Mesendoderm (in vitro differentiated cells): Measurements from ENCODE around the gene CRISP3.
A peak's percentile ranks its signal among the peaks of the same experiment; 100 is the strongest.

Experiments used
- DNase-seq: peaks from one replicate; pipeline ENCODE4 v3.0.0; 2013
- H2AK5ac ChIP-seq: 2 replicates; pipeline ENCODE4 v1.6.1; 2013; ENCODE audit warnings: low read length, inconsistent platforms
- H2BK120ac ChIP-seq: 2 replicates; pipeline ENCODE4 v1.6.1; 2013; ENCODE audit warnings: low read depth, mild to moderate bottlenecking, low read length, moderate library complexity, mixed read lengths
- H2BK15ac ChIP-seq: replicated peaks from 2 replicates; pipeline ENCODE4 v1.6.1; 2013; ENCODE audit warnings: low read depth, mild to moderate bottlenecking, moderate library complexity
- H2BK5ac ChIP-seq: 2 replicates; pipeline ENCODE4 v1.6.1; 2013; ENCODE audit warnings: low read length, inconsistent platforms
- H3K18ac ChIP-seq: 2 replicates; pipeline ENCODE4 v1.6.1; 2013; ENCODE audit warnings: mild to moderate bottlenecking, low read length, mixed read lengths
- H3K23ac ChIP-seq: one replicate; pipeline ENCODE4 v1.6.1; 2013; ENCODE audit warnings: low read length
- H3K27ac ChIP-seq: 2 replicates; pipeline ENCODE4 v1.5.1; 2013; ENCODE audit warnings: low read depth, mild to moderate bottlenecking, inconsistent platforms, low read length, moderate library complexity
- H3K27me3 ChIP-seq: 2 replicates; pipeline ENCODE4 v1.6.1; 2013; ENCODE audit warnings: low read length, control low read depth, mild to moderate bottlenecking, inconsistent platforms; ENCODE audit not compliant: insufficient read depth, poor library complexity
- H3K36me3 ChIP-seq: 2 replicates; pipeline ENCODE4 v1.6.1; 2013; ENCODE audit warnings: low read length, inconsistent platforms; ENCODE audit not compliant: control insufficient read depth, insufficient read depth
- H3K4ac ChIP-seq: one replicate; pipeline ENCODE4 v1.6.1; 2013; ENCODE audit warnings: low read depth, mild to moderate bottlenecking, low read length, moderate library complexity
- H3K4me1 ChIP-seq: 2 replicates; pipeline ENCODE4 v1.6.1; 2013; ENCODE audit warnings: low read depth, low read length, inconsistent platforms; ENCODE audit not compliant: control insufficient read depth
- H3K4me2 ChIP-seq: 2 replicates; pipeline ENCODE4 v1.6.1; 2013; ENCODE audit warnings: low read length
- H3K4me3 ChIP-seq: 2 replicates; pipeline ENCODE4 v1.5.1; 2013; ENCODE audit warnings: mild to moderate bottlenecking, low read length
- H3K56ac ChIP-seq: one replicate; pipeline ENCODE4 v1.6.1; 2013; ENCODE audit warnings: low read length
- H3K79me1 ChIP-seq: 2 replicates; pipeline ENCODE4 v1.6.1; 2013; ENCODE audit warnings: low read length, inconsistent platforms
- H3K79me2 ChIP-seq: 2 replicates; pipeline ENCODE4 v1.6.1; 2013; ENCODE audit warnings: mild to moderate bottlenecking, low read length; ENCODE audit not compliant: control insufficient read depth, insufficient read depth
- H3K9ac ChIP-seq: 2 replicates; pipeline ENCODE4 v1.6.1; 2013; ENCODE audit warnings: low read length, inconsistent platforms
- H4K5ac ChIP-seq: one replicate; pipeline ENCODE4 v1.6.1; 2013; ENCODE audit warnings: low read length
- H4K8ac ChIP-seq: one replicate; pipeline ENCODE4 v1.6.1; 2013; ENCODE audit warnings: low read depth, mild to moderate bottlenecking, control low read depth, low read length, moderate library complexity
- WGBS: extraction: QIAGEN DNeasy Blood & Tissue Kit; methylation state at CpG from one replicate; pipeline ENCODE4 v1.1.7; 2013; ENCODE audit warnings: low lambda C conversion rate, missing lambda C conversion rate; ENCODE audit not compliant: insufficient coverage; ENCODE audit errors: extremely low coverage; 5-methylcytosine and 5-hydroxymethylcytosine counted together

Gene CRISP3

DNA sequence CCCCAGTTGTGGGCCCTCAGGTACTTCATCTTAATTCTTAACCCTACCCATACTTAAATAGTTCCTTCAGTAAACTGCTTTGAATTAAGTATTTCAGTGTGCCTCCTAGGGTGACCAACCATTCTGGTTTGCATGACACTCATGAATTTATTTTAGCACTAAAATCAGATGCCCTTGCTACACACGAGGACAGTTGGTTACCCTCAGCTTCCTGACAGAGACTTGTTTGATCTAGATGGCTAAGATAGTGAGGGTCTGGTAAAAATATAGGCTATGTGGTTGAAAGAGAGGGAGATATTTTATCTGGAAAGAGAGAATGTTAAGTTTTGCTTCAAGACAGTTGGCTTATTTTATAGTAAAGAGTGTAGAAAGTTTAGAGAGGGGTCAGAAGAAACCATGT is 32.3 kb upstream of the CRISP3 start:
- H3K4me3 ChIP-seq = no peak overlapping the region
- no peaks in the 10 kb centered on the region for H3K4me1 ChIP-seq
- no peaks in the 10 kb centered on the region for H3K79me2 ChIP-seq
- no peak overlapping the region for H2BK15ac ChIP-seq
- H4K8ac ChIP-seq = no peak overlapping the region
- H3K27ac ChIP-seq = no peak overlapping the region
- no peak overlapping the region for H2BK120ac ChIP-seq
- H3K23ac ChIP-seq = no peak overlapping the region
- no peak for DNase-seq
- H3K79me1 ChIP-seq = no peaks in the 10 kb centered on the region
- no peak overlapping the region for H3K9ac ChIP-seq
- no peak overlapping the region for H3K4me2 ChIP-seq
- H3K4ac ChIP-seq = no peak overlapping the region
- H2BK5ac ChIP-seq = no peak overlapping the region
- H3K36me3 ChIP-seq = no peaks in the 10 kb centered on the region
- no peak overlapping the region for H3K56ac ChIP-seq
- no peaks in the 10 kb centered on the region for H3K27me3 ChIP-seq
- no peak overlapping the region for H4K5ac ChIP-seq
- no peak overlapping the region for H3K18ac ChIP-seq
- no peak overlapping the region for H2AK5ac ChIP-seq
- no CpG with 5 or more reads among the region's 1 CpG for WGBS

DNA sequence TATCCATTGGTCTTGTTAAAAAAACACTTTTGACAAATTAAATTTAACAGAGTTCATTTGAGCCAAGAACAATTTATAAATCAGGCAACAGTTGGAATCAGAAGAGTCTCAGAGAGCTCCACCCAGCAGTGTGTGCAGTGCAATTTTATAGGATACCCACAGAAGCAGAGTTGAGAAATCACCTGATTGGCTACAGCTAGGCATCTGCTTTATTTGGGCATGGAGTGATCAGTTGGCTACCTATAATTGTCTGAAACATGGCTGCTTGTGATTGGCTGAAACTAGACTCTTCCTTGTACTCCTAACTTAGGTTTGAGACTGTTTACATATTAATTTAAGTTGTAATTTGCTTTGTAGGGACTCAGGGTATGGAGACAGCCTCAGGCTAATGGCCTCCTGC is 30.9 kb upstream of the CRISP3 start:
- Histone ChIP-seq H3K27ac (no peak overlapping the region), H3K36me3 (no peaks in the 10 kb centered on the region), H3K27me3 (no peaks in the 10 kb centered on the region), H4K8ac (no peak overlapping the region), H3K23ac (no peak overlapping the region), H2AK5ac (no peak overlapping the region), H3K79me1 (no peaks in the 10 kb centered on the region), H3K56ac (no peak overlapping the region), H2BK5ac (no peak overlapping the region), H3K4me1 (no peaks in the 10 kb centered on the region), H2BK15ac (no peak overlapping the region), H3K9ac (no peak overlapping the region), H2BK120ac (no peak overlapping the region), H3K18ac (no peak overlapping the region), H4K5ac (no peak overlapping the region), H3K4ac (no peak overlapping the region), H3K79me2 (no peaks in the 10 kb centered on the region), H3K4me3 (no peak overlapping the region), H3K4me2 (no peak overlapping the region)
- DNase-seq = no peak

DNA sequence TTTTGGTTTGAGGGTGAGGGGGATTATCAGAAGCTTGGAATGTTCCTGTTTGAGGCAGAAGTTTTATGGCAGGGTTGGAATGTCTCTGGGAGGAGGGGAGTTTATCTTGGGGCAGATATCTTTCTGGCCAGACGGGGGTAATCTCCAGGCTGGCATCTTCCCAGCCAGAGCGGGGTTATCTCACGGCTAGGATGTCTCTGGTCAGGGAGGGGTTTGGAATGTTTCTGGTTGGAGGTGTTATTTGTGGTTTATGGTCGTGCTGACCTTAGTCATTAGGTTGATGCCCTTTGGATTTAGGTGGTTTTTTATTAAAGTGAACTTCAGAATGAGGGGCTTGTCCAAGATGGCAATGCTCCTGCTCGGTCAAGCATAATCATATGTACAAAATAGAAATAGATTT is 28.1 kb upstream of the CRISP3 start:
- H3K23ac ChIP-seq = no peak overlapping the region
- DNase-seq = peak; percentile 62
- no CpG with 5 or more reads among the region's 5 CpGs for WGBS
- no peaks in the 10 kb centered on the region for H3K27me3 ChIP-seq
- no peaks in the 10 kb centered on the region for H3K79me1 ChIP-seq
- no peak overlapping the region for H3K4me3 ChIP-seq
- H3K18ac ChIP-seq = no peak overlapping the region
- no peak overlapping the region for H3K4me2 ChIP-seq
- no peaks in the 10 kb centered on the region for H3K36me3 ChIP-seq
- no peak overlapping the region for H2BK120ac ChIP-seq
- no peak overlapping the region for H3K9ac ChIP-seq
- H2BK5ac ChIP-seq = no peak overlapping the region
- H3K4me1 ChIP-seq = no peaks in the 10 kb centered on the region
- no peak overlapping the region for H3K56ac ChIP-seq
- H2BK15ac ChIP-seq = no peak overlapping the region
- H4K5ac ChIP-seq = no peak overlapping the region
- no peak overlapping the region for H3K4ac ChIP-seq
- no peak overlapping the region for H2AK5ac ChIP-seq
- H3K27ac ChIP-seq = no peak overlapping the region
- no peaks in the 10 kb centered on the region for H3K79me2 ChIP-seq
- no peak overlapping the region for H4K8ac ChIP-seq

DNA sequence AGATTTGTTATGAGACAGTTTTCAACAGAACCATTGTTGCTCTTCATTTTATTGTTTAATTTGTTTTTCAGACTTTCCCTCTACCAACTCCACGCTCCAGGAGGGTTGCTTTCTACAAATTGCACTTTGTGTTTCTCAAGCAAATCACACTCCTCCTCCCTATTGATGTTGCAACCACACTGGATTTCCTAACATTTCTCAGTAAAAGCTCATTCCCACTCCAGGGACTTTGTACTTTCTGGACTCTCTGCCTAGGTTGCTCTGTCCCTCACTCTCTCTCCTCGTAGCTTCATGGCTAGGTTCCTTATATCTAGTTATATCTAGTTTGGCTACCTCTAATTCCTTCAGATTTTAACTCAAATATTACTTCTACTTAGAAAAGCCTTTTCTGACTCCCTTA is 22.6 kb upstream of the CRISP3 start:
- H2BK120ac ChIP-seq = no peak overlapping the region
- no peak overlapping the region for H3K56ac ChIP-seq
- no peaks in the 10 kb centered on the region for H3K4me1 ChIP-seq
- no peak overlapping the region for H3K4me2 ChIP-seq
- H3K27ac ChIP-seq = no peak overlapping the region
- no peak for DNase-seq
- H4K8ac ChIP-seq = no peak overlapping the region
- no peak overlapping the region for H3K18ac ChIP-seq
- H2AK5ac ChIP-seq = no peak overlapping the region
- no peak overlapping the region for H3K4ac ChIP-seq
- no peak overlapping the region for H3K23ac ChIP-seq
- no peak overlapping the region for H3K4me3 ChIP-seq
- H3K9ac ChIP-seq = no peak overlapping the region
- no peaks in the 10 kb centered on the region for H3K79me1 ChIP-seq
- no peak overlapping the region for H2BK15ac ChIP-seq
- no peak overlapping the region for H4K5ac ChIP-seq
- no peak overlapping the region for H2BK5ac ChIP-seq
- no peaks in the 10 kb centered on the region for H3K79me2 ChIP-seq
- H3K36me3 ChIP-seq = no peaks in the 10 kb centered on the region
- no peaks in the 10 kb centered on the region for H3K27me3 ChIP-seq
- no CpG with 5 or more reads among the region's 2 CpGs for WGBS

DNA sequence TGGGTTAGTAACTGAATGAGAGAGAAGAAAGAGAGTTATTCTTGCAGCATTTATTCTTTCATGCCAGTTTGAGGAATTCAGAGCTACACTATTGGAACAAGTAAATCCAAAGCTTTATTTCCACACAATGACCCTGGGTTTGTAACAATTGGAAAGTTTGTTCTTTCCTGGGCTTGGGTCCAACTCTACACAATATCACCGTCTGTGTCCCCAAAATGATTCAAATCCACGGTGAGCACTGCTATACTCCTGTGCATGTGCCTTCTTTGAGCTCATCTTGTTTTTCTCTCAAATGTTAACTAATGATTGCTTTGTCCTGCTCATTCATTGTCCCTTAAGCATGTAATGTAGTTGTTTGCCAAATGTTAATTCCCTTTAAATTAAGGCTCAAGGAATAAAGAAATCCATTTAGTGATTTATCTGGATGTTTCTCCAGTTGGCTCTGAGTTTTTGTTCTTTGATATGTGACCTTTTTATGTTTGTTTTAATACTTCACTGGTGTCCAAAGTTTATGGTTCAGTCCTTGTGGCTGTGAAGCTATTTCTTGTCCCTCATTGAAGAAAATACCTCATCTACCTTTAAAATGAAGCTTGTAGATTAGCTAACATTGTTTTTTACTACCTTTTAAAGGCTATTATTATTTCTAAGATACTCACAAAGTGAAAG is 20.5 kb upstream of the CRISP3 start:
- Histone ChIP-seq H3K79me1 (no peaks in the 10 kb centered on the region), H2BK5ac (no peak overlapping the region), H2BK15ac (no peak overlapping the region), H3K27me3 (no peaks in the 10 kb centered on the region), H3K79me2 (no peaks in the 10 kb centered on the region), H3K4ac (no peak overlapping the region), H3K56ac (no peak overlapping the region), H2AK5ac (no peak overlapping the region), H3K23ac (no peak overlapping the region), H2BK120ac (no peak overlapping the region), H3K18ac (no peak overlapping the region), H3K4me1 (no peaks in the 10 kb centered on the region), H4K5ac (no peak overlapping the region), H4K8ac (no peak overlapping the region), H3K4me2 (no peak overlapping the region), H3K9ac (no peak overlapping the region), H3K36me3 (no peaks in the 10 kb centered on the region), H3K4me3 (no peak overlapping the region), H3K27ac (no peak overlapping the region)
- no CpG with 5 or more reads among the region's 2 CpGs for WGBS
- no peak for DNase-seq

DNA sequence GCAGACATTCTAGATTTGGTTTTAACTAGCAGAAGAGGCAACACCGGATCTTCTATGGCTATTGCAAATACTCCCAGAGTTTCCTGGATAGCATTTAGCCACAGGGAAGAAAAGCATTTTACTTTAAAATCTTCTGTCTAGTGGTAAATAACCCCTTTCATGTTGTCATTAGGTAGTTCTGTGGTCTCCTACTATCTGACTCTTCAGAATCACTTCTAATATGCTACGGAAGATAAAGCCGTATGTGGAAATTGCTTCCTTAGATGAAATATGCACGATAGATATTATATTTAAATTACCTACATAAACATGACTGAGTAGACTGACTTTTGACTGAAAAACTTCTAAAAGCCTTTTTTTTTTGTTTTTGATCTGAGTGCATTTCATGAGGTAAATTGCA is 759 bp downstream of the CRISP3 start:
- no peak for DNase-seq
- no peak overlapping the region for H3K18ac ChIP-seq
- WGBS = no CpG with 5 or more reads among the region's 4 CpGs
- no peaks in the 10 kb centered on the region for H3K27me3 ChIP-seq
- H2BK120ac ChIP-seq = no peak overlapping the region
- H3K4ac ChIP-seq = no peak overlapping the region
- H3K27ac ChIP-seq = no peak overlapping the region
- H4K8ac ChIP-seq = no peak overlapping the region
- no peaks in the 10 kb centered on the region for H3K36me3 ChIP-seq
- no peak overlapping the region for H2AK5ac ChIP-seq
- no peak overlapping the region for H3K56ac ChIP-seq
- H3K79me2 ChIP-seq = no peaks in the 10 kb centered on the region
- no peak overlapping the region for H3K23ac ChIP-seq
- H3K4me2 ChIP-seq = no peak overlapping the region
- H2BK15ac ChIP-seq = no peak overlapping the region
- no peaks in the 10 kb centered on the region for H3K4me1 ChIP-seq
- no peak overlapping the region for H2BK5ac ChIP-seq
- H3K9ac ChIP-seq = no peak overlapping the region
- no peaks in the 10 kb centered on the region for H3K79me1 ChIP-seq
- H4K5ac ChIP-seq = no peak overlapping the region
- H3K4me3 ChIP-seq = no peak overlapping the region
